ENCODE data around the gene BUD23.
"Not testable (repeated sequence)": the region's sequence is repeated elsewhere in the genome, so short reads cannot be mapped to it uniquely, and the experiment has no call there.

Gene BUD23

DNA sequence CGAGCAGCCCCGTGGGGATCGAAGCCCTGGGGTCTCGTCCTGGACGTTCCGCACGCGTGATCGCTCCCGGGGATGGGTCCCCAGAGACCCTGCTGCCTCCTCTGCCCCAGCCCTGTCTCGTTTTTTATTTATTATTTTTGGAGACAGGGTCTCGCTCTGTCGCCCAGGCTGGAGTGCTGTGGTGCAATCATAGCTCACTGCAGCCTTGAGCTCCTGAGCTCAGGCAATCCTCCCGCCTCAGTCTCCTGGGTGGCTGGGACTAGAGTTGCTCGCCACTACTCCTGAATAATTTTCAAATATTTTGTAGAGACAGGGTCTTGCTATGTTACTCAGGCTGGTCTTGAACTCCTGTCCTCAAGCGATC, 36.4 kb downstream of the BUD23 start:
- no peak for DNase-seq (ENCODE audit: low read depth)

- DNase-seq (ENCODE audit: low read depth): not testable (repeated sequence)
Measured at GRCh38 chr7:73720443-73720842, 37.0 kb downstream of the BUD23 start.

GRCh38 chr7:73721377-73721817, 38.0 kb downstream of the BUD23 start:
- no peak for DNase-seq (ENCODE audit: low read depth)

DNA sequence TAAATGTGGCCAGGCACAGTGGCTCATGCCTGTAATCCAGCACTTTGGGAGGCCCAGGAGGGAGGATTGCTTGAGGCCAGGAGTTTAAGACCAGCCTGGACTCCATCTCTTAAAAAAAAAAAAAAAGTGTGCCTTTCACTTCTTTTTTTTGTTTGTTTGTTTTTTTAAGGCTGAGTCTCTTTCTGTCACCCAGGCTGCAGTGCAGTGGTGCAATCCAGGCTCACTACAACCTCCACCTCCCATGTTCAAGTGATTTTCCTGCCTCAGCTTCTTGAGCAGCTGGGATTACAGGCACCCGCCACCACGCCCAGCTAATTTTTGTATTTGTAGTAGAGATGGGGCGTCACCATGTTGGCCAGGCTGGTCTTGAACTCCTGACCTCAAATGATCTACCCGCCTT, 38.8 kb downstream of the BUD23 start:
- DNase-seq (ENCODE audit: low read depth): not testable (repeated sequence)

DNA sequence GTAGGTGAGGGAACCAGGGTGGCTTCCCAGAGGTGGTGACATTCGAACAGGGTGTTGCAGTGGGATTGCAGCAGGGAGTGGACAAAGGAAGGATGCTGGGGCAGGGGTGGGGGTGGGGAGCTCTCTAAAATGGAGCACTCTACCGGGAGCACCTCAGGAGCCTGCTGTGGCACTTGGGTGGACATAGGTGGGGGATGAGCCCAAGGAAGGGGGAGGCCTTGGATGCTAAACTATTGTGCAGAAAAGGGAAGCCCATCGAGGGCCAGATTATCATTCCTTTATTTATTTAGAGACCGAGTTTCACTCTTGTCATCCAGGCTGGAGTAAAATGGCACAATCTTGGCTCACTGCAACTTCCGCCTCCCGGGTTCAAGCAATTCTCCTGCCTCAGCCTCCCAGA, 39.4 kb downstream of the BUD23 start:
- no peak for DNase-seq (ENCODE audit: low read depth)

- no peak for DNase-seq (ENCODE audit: low read depth)
Measured at GRCh38 chr7:73723813-73724212, 40.4 kb downstream of the BUD23 start.

GRCh38 chr7:73726083-73726466, 42.7 kb downstream of the BUD23 start:
- no peak for DNase-seq (ENCODE audit: low read depth)

- DNase-seq (ENCODE audit: low read depth): no peak
Measured at GRCh38 chr7:73727952-73728351, 44.6 kb downstream of the BUD23 start.

DNA sequence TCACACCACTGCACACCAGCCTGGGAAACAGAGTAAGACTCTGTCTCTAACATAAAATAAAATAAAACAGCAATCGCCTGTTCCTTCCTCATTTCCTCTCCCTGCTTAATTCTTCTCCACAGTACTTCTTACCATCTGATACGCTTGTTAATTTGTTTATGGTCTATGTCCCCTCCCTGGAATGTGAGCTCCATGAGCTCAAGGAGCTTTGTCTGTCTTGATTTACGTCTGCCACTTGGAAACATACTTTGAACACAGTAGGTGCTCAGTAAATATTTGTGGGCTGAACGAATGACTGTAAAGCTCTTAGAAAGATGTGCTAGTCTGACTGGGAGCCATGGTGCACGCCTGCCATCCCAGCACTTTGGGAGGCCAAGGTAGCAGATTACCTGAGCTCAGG, 45.2 kb downstream of the BUD23 start:
- DNase-seq (ENCODE audit: low read depth): no peak

DNA sequence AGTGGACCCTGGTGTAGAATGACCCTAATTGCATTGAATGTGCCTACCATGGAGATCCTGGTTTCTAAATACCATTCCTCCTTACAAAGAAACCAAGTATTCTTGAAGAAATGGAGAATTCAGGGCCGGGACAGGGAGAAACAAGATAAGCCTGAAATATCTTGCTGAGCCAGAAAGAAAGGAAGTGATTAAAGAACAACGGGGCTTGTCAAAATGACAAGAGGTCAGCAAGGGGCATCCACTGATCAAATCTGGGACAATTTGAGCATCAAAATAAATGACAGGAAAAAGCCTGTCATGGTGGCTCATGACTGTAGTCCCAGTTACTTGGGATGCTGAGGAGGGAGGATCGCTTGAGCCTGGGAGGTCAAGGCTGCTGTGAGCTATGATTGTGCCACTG, 47.1 kb downstream of the BUD23 start:
- no peak for DNase-seq (ENCODE audit: low read depth)

DNA sequence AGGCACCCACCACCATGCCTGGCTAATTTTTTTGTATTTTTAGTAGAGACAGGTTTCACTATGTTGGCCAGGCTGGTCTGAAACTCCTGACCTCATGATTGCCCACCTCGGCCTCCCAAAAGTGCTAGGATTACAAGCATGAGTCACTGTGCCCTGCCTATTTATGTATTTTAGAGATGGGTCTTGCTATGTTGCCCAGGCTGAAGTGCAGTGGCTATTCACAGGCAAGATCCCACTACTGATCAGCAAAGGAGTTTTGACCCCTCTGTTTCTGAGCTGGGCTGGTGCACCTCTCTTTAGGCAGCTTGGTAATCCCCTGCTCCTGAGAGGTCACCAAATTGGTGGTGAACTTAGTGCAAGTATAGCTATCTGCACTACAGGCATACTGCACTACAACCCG, 49.0 kb downstream of the BUD23 start:
- DNase-seq (ENCODE audit: low read depth): no peak

- peak; percentile 58 for DNase-seq (ENCODE audit: low read depth)
Measured at GRCh38 chr7:73734619-73735527, 51.5 kb downstream of the BUD23 start.

DNA sequence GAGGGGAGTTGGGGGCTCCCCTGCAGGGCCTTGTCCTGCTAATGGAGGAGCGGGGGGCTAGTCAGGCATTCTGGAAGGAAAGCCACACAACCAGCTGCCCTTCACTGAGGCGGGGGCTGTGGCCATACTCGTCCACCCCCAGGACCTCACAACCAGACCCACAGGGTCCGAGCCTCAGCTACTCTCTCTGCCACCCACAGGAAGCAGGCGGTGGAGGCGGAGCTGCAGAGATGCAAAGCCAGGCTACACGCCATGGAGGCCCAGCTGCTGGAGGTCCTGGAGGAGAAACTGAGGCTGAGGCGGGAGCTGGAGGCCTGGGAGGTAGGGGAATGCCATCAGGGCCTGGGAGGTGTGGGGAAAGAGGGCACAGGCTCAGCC, 52.1 kb downstream of the BUD23 start:
- no peak for DNase-seq (ENCODE audit: low read depth)

- no peak for DNase-seq (ENCODE audit: low read depth)
Measured at GRCh38 chr7:73736885-73737284, 53.5 kb downstream of the BUD23 start.

GRCh38 chr7:73737491-73738219, 54.3 kb downstream of the BUD23 start:
- DNase-seq (ENCODE audit: low read depth): no peak

- no peak for DNase-seq (ENCODE audit: low read depth)
Measured at GRCh38 chr7:73738220-73738611, 54.8 kb downstream of the BUD23 start.

- peak; percentile 98 for DNase-seq (ENCODE audit: low read depth)
Measured at GRCh38 chr7:73738612-73739386, 55.4 kb downstream of the BUD23 start, which contains the start of gene ABHD11. Gene ABHD11, minus strand, starts transcription at chr7:73738802. Its CDS starts 32 bp downstream, at chr7:73738770.

DNA sequence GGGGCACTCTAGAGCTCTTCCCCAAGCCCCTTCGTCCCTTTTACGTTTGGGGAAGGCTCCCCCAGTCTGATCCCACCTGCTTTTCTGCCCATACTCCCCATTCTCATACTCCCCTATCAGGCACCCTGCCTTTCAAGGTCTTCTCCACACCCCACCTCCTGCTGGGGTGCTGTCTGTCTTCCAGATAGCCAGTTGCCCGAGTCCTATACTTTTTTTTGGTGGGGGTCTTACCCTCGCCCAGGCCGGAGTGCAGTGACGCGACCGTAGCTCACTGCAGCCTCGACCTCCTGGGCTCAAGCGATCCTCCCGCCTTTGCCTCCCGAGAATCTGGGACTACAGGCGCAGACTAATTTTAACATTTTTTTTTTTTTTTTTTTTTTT, 56.0 kb downstream of the BUD23 start:
- no peak for DNase-seq (ENCODE audit: low read depth)

DNA sequence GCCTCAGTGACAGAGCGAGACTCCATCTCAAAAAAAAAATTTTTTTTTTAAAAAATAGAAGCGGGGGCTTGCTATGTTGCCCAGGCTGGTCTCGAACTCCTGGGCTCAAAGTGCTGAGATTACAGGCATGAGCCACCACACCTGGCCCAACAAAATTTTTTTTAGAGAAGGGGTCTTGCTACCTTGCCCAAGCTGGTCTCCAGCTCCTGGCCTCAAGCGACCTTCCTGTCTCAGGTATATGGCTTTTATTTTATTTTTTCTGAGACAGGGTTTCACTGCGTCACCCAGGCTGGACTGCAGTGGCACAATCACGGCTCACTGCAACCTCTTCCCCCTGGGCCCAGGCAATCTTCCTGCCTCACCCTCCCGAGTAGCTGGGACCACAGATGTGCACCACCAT, 56.8 kb downstream of the BUD23 start:
- DNase-seq (ENCODE audit: low read depth): no peak

GRCh38 chr7:73740771-73741170, 57.4 kb downstream of the BUD23 start:
- no peak for DNase-seq (ENCODE audit: low read depth)

DNA sequence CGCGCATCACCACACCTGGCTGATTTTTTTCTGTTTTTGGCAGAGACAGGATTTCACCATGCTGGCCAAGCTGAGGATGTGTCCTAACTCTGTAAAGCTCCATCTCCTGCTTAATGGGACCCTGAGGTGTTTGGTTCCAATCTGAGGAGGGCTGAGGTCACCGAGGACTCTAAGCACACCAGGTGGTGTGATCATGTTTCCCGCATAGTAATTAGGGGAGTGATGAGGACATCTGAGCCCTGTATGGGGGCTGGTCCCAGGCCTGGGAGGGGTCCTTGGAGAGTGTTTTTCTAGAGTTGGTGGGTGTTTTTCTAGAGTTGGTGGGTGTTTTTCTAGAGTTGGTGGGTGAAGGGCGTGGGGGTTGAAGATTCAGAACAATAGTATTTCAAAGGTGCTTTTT, 58.2 kb downstream of the BUD23 start:
- no peak for DNase-seq (ENCODE audit: low read depth)

DNA sequence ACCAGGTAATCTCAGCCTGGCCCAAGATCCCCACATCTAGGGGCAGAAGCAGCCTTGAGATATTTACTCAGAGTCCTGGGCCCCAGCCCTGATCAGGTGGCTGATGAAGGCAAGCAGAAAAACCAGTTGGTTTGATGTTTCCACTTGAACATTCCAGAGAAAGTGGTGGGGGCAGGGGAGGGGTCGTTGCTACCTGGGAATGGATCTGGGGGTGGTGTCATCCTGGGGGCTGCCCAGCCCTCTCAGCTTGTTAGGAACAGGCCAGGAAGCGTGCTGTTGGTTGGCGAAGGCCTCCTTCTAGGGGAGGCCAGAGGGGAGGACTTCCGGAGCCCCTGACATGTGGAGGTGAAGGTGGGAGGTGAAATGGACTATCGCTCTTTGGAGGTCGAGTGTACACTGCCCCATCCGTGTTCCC, 58.9 kb downstream of the BUD23 start:
- DNase-seq (ENCODE audit: low read depth): no peak
